ENCODE data around the gene NOL8.

The NOL8 gene

DNA sequence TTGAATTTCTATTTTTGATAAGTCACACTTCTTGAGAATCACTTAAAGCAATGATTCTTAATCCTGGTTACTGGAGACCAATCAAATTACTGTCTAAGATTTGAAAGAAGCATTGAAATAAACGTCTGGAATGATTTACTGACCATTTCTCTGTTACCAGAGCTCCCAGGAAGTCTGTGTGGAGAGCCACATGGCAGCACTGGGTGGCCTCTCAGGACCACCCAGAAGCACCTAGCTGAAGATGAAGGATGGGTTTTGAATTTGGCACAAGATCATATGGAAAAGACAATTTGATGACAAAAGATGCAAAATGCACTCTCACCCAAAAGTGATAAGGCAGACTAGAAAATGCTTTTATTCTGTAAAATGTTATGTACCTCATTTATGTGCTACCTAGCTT is 62.0 kb downstream of the NOL8 start:
- DNase-seq: no peak

DNA sequence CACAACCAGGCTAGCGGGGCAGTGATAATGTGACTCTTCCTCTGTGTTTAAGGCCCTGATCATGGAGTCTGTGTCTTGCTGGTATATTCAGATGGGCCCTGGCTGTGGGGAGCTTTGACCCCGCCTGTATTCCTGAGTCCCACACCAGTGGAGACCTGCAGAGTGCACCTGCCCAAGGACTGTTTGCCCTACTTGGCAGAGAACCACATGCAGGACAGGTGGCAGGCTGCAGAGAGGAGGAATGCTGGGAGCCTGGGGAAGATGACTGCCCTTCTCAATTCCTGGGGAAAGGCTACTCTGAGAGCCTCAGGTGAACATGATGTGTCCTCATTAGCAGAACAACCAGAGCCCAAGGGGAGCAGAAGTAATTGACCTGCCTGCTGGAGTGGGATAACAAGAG is 67.8 kb downstream of the NOL8 start:
- DNase-seq: no peak

DNA sequence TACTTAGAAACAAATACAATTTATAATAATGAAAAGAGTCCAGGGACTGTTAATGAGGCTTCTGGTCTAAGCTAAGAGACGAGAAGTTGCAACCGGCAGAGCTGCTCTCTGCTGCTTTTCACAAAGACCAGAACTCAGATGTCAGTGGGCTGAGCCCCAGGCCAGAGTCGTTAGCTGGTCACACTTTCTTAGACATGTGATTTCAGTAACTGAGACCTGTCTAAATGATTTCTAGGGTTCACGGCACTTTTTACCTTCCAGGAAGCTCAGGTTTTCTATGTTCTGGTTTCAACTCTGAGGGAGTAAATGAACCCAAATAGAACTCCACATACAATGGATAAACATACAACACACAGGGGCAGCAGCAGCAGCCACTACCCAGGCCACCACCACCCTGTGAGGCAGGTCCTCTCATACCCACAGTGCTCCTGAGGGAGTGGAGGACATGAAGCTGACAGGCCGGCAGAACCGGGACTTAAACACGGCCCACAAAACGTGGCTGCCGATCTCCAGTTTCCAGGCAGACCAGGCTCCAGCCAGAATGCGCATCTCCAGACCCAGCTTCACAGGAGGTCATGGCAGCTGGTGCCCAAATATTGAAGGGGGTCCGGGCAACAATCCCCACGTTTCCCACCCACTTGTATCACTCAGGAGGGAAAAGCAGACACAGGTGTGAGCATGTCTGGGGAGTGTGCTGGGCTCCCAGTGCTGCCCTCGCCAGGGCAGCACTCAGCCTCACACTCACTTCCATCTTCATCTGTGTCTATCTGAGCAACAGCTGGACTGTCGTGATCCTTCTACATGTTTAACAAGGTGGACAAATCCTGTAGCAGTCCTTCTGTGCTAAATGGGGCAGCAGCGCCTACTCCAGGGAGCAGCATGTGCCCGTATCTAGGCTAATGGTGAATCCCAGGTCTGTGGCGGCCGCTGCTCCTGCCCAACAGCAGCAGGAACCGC is 70.5 kb downstream of the NOL8 start:
- DNase-seq: no peak

DNA sequence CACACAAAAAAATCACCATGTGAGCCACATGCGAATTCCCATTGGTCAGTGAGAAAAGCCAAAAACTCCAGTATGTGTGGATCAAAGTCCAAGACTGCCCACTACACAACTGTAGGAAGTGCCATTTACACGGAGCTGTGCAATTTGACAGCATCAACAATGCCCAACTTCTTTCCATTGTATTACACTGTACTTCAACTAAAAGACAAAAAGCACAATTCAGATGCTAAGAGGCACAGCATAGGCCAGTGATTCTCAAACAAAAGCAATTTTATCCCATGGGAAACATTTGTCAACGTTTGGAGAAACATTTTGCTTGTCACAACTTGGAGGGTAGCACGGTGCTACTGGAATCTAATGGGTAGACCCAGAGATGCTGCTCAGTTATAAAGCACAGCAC is 71.5 kb downstream of the NOL8 start:
- no peak for DNase-seq

DNA sequence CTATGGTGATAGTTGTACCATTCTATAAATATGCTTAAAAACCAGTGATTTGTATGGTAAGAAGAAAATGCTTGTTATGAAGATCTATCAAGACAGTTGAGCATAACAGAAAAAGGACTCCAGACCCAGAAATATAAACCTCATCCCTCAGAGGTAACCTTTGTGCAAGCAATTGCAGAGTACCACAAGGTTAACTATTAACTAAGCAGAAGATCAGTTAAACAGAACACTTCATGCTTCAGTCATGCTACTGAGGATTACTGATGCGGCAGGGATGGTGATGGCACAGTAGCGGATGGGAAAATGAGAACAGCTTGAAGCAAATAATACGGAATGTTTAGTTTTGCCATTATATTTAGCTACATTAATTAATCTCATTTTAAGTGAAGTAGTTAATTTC is 77.2 kb downstream of the NOL8 start:
- DNase-seq: no peak

All from EL (cell line).